Measurements from ENCODE around the gene TMEM168. TPM values are rescaled to one million over a fixed set of nuclear protein-coding genes. Genes with fewer than 3 reads are reported as not detected.

Gene TMEM168
- total RNA-seq, 1 experiment from 2014 or later: 28.9 TPM

DNA sequence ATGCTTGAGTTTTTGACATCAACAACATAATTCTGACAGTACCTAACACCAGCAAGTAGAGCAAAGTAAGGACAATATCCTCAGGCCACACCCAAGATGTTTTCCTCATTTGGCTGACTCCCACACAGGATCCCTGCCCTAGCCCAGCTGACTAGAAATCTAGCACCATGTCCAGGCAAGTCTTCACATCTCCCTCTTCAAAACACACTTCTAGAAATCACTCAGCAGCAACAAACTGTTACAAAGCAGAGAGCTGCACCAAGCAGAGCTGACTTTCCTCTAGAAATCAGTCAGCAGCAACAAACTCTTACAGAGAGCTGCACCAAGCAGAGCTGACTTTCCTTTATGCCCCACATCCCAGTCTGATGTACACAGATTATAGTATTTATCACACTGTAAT, 7.7 kb downstream of the TMEM168 start:
- H3K27ac Mint-ChIP-seq (ENCODE audit: unreplicated experiment): no peak overlapping the region
- H3K4me3 ChIP-seq (ENCODE audit: low read depth, low read length): no peak overlapping the region
- no peaks in the 10 kb centered on the region for H3K9me3 Mint-ChIP-seq (ENCODE audit: unreplicated experiment)
- H3K4me1 ChIP-seq: no peaks in the 10 kb centered on the region
- ChIA-PET CTCF (no interaction called here), POLR2A (no interaction called here)
- intact Hi-C loops (cut with micrococcal nuclease; ENCODE audit: unreplicated experiment): no loop called here
- no peaks in the 10 kb centered on the region for H3K4me1 Mint-ChIP-seq (ENCODE audit: low read depth, unreplicated experiment)
- H3K9me3 ChIP-seq: no peaks in the 10 kb centered on the region
- BruUV-seq (replicated peaks): no TSS peak
- no peak for DNase-seq
- H3K27me3 Mint-ChIP-seq (ENCODE audit: insufficient read depth, unreplicated experiment): no peaks in the 10 kb centered on the region
- TF ChIP-seq, protein P1, sequence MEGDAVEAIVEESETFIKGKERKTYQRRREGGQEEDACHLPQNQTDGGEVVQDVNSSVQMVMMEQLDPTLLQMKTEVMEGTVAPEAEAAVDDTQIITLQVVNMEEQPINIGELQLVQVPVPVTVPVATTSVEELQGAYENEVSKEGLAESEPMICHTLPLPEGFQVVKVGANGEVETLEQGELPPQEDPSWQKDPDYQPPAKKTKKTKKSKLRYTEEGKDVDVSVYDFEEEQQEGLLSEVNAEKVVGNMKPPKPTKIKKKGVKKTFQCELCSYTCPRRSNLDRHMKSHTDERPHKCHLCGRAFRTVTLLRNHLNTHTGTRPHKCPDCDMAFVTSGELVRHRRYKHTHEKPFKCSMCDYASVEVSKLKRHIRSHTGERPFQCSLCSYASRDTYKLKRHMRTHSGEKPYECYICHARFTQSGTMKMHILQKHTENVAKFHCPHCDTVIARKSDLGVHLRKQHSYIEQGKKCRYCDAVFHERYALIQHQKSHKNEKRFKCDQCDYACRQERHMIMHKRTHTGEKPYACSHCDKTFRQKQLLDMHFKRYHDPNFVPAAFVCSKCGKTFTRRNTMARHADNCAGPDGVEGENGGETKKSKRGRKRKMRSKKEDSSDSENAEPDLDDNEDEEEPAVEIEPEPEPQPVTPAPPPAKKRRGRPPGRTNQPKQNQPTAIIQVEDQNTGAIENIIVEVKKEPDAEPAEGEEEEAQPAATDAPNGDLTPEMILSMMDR (IDR thresholded peaks at IDR 0.05; ENCODE audit: insufficient read depth in 1 of 2, low read depth in 1 of 2, low read length in 1 of 2, severe bottlenecking in 1 of 2, unreplicated experiment in 1 of 2): no peak
- no peaks in the 10 kb centered on the region for H3K27me3 ChIP-seq (replicated peaks; ENCODE audit: control insufficient read depth, insufficient read depth, low read length)
- H3K36me3 ChIP-seq (ENCODE audit: control insufficient read depth, insufficient read depth, low read length): peaks cover 2% of the 10 kb centered on the region; the same call in 1 of the 2 replicates
- H3K4me3 Mint-ChIP-seq (ENCODE audit: unreplicated experiment): no peak overlapping the region
- peaks cover 13% of the 10 kb centered on the region for H3K36me3 Mint-ChIP-seq (ENCODE audit: insufficient read depth, unreplicated experiment)

DNA sequence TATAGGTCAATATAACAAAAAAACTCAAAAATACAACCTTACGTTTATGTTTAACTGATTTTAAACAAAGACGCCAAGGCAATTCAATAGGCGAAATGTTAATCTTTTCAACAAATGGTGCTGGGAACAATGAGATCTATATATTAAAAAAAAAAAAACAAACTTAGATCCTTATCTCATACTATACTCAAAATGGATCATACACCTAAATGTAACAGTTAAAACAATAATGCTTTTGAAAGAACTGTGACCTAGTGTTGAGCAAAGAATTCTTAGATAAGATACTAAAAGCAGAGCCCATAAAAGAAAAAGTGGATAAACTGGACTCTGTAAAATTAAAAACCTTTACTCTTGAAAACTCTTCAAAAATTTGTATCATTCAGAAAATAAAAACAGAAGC, 8.6 kb downstream of the TMEM168 start:
- ChIA-PET CTCF (no interaction called here), POLR2A (no interaction called here)
- BruUV-seq (replicated peaks): no TSS peak
- Histone ChIP-seq H3K27me3 (replicated peaks; ENCODE audit: control insufficient read depth, insufficient read depth, low read length) (no peaks in the 10 kb centered on the region), H3K36me3 (ENCODE audit: control insufficient read depth, insufficient read depth, low read length) (peaks cover 1% of the 10 kb centered on the region; the same call in 1 of the 2 replicates), H3K4me3 (ENCODE audit: low read depth, low read length) (no peak overlapping the region), H3K9me3 (no peaks in the 10 kb centered on the region), H3K4me1 (no peaks in the 10 kb centered on the region)
- H3K9me3 Mint-ChIP-seq (ENCODE audit: unreplicated experiment): no peaks in the 10 kb centered on the region
- no peak overlapping the region for H3K4me3 Mint-ChIP-seq (ENCODE audit: unreplicated experiment)
- H3K4me1 Mint-ChIP-seq (ENCODE audit: low read depth, unreplicated experiment): no peaks in the 10 kb centered on the region
- TF ChIP-seq, protein P1 (IDR thresholded peaks at IDR 0.05; ENCODE audit: insufficient read depth in 1 of 2, low read depth in 1 of 2, low read length in 1 of 2, severe bottlenecking in 1 of 2, unreplicated experiment in 1 of 2): no peak
- peaks cover 13% of the 10 kb centered on the region for H3K36me3 Mint-ChIP-seq (ENCODE audit: insufficient read depth, unreplicated experiment)
- H3K27ac Mint-ChIP-seq (ENCODE audit: unreplicated experiment): no peak overlapping the region
- H3K27me3 Mint-ChIP-seq (ENCODE audit: insufficient read depth, unreplicated experiment): no peaks in the 10 kb centered on the region
- DNase-seq: no peak
- intact Hi-C loops (cut with micrococcal nuclease; ENCODE audit: unreplicated experiment): no loop called here

DNA sequence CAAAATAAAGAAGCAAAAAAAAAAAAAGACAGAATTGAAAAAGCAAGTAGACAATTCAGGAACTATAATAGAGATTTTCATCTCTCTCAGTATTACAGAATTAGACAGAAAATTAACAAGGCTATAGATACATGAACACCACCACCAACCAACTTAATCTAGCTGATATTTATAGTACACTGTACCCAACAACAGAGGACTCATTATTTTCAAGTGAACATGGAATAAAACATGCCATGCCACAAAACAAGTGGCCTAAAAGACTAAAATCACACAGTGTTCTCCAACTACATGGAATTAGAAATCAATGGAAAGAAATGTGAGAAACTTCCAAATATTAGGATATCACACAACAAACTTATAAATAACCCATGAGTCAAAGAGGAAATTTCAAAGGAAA, 9.1 kb downstream of the TMEM168 start:
- intact Hi-C loops (cut with micrococcal nuclease; ENCODE audit: unreplicated experiment): no loop called here
- Mint-ChIP-seq H3K9me3 (ENCODE audit: unreplicated experiment) (no peaks in the 10 kb centered on the region), H3K27ac (ENCODE audit: unreplicated experiment) (no peak overlapping the region), H3K4me1 (ENCODE audit: low read depth, unreplicated experiment) (no peaks in the 10 kb centered on the region), H3K36me3 (ENCODE audit: insufficient read depth, unreplicated experiment) (peaks cover 13% of the 10 kb centered on the region), H3K27me3 (ENCODE audit: insufficient read depth, unreplicated experiment) (no peaks in the 10 kb centered on the region), H3K4me3 (ENCODE audit: unreplicated experiment) (no peak overlapping the region)
- ChIA-PET POLR2A (no interaction called here), CTCF (no interaction called here)
- no peaks in the 10 kb centered on the region for H3K27me3 ChIP-seq (replicated peaks; ENCODE audit: control insufficient read depth, insufficient read depth, low read length)
- no peak for DNase-seq
- peaks cover 1% of the 10 kb centered on the region; the same call in 1 of the 2 replicates for H3K36me3 ChIP-seq (ENCODE audit: control insufficient read depth, insufficient read depth, low read length)
- no TSS peak for BruUV-seq (replicated peaks)
- H3K9me3 ChIP-seq: no peaks in the 10 kb centered on the region
- H3K4me3 ChIP-seq (ENCODE audit: low read depth, low read length): no peak overlapping the region
- no peaks in the 10 kb centered on the region for H3K4me1 ChIP-seq
- TF ChIP-seq, protein P1 (IDR thresholded peaks at IDR 0.05; ENCODE audit: insufficient read depth in 1 of 2, low read depth in 1 of 2, low read length in 1 of 2, severe bottlenecking in 1 of 2, unreplicated experiment in 1 of 2): no peak

All from Caco-2 (cell line).